HG02981 (cell line): ENCODE data around the gene OGFRL1.
A peak's percentile ranks its signal among the peaks of the same experiment; 100 is the strongest.

Source experiments
- ATAC-seq: cut with Tn5 transposase; IDR thresholded peaks from one replicate; pipeline ENCODE4 v1.9.1; 2021; ENCODE audit warnings: mild to moderate bottlenecking, moderate library complexity; ENCODE audit not compliant: unreplicated experiment

OGFRL1 gene

GRCh38 chr6:71284785-71285184, 3.8 kb upstream of the OGFRL1 start:
- ATAC-seq: no peak

- ATAC-seq: no peak
Measured at GRCh38 chr6:71287038-71287437, 1.6 kb upstream of the OGFRL1 start.

- no peak for ATAC-seq
Measured at GRCh38 chr6:71287926-71288227, 734 bp upstream of the OGFRL1 start.

GRCh38 chr6:71289039-71289801, 609 bp downstream of the OGFRL1 start:
- peak; percentile 25 for ATAC-seq

- no peak for ATAC-seq
Measured at GRCh38 chr6:71289802-71290175, 1.2 kb downstream of the OGFRL1 start.

GRCh38 chr6:71290611-71291010, 2.0 kb downstream of the OGFRL1 start:
- ATAC-seq: no peak

GRCh38 chr6:71292001-71292400, 3.4 kb downstream of the OGFRL1 start:
- ATAC-seq: no peak

GRCh38 chr6:71294121-71294523, 5.5 kb downstream of the OGFRL1 start:
- ATAC-seq: no peak

- ATAC-seq: no peak
Measured at GRCh38 chr6:71298459-71298858, 9.8 kb downstream of the OGFRL1 start.

- no peak for ATAC-seq
Measured at GRCh38 chr6:71299541-71300470, 11.2 kb downstream of the OGFRL1 start.

GRCh38 chr6:71300561-71301168, 12.1 kb downstream of the OGFRL1 start:
- no peak for ATAC-seq

GRCh38 chr6:71301546-71301945, 12.9 kb downstream of the OGFRL1 start:
- no peak for ATAC-seq

GRCh38 chr6:71309656-71310055, 21.0 kb downstream of the OGFRL1 start:
- no peak for ATAC-seq

- no peak for ATAC-seq
Measured at GRCh38 chr6:71310261-71310660, 21.6 kb downstream of the OGFRL1 start.

- no peak for ATAC-seq
Measured at GRCh38 chr6:71312089-71312488, 23.5 kb downstream of the OGFRL1 start.

GRCh38 chr6:71317441-71317840, 28.8 kb downstream of the OGFRL1 start:
- no peak for ATAC-seq

GRCh38 chr6:71320041-71320440, 31.4 kb downstream of the OGFRL1 start:
- ATAC-seq: no peak

GRCh38 chr6:71321314-71321713, 32.7 kb downstream of the OGFRL1 start:
- no peak for ATAC-seq

GRCh38 chr6:71324194-71324785, 35.7 kb downstream of the OGFRL1 start:
- ATAC-seq: no peak

- ATAC-seq: no peak
Measured at GRCh38 chr6:71326611-71327010, 38.0 kb downstream of the OGFRL1 start.

- ATAC-seq: no peak
Measured at GRCh38 chr6:71330501-71330900, 41.9 kb downstream of the OGFRL1 start.
